Mucosa of stomach (tissue), 1 donor: Measurements from ENCODE around the gene RPS19BP1.

ENCODE experiments used
- H3K27me3 ChIP-seq: one replicate; pipeline ENCODE4 v1.7.0; 2013; ENCODE audit warnings: mild to moderate bottlenecking, low read length; ENCODE audit not compliant: control insufficient read depth, insufficient read depth
- H3K36me3 ChIP-seq: one replicate; pipeline ENCODE4 v1.7.0; 2013; ENCODE audit warnings: low read length; ENCODE audit not compliant: control insufficient read depth, insufficient read depth
- H3K4me1 ChIP-seq: one replicate; pipeline ENCODE4 v1.7.0; 2013; ENCODE audit warnings: mild to moderate bottlenecking, low read length; ENCODE audit not compliant: control insufficient read depth, insufficient read depth
- H3K4me3 ChIP-seq: one replicate; pipeline ENCODE4 v1.7.0; 2013; ENCODE audit warnings: low read length
- H3K9ac ChIP-seq: one replicate; pipeline ENCODE4 v1.7.0; 2013; ENCODE audit warnings: mild to moderate bottlenecking, low read length, moderate library complexity
- H3K9me3 ChIP-seq: one replicate; pipeline ENCODE4 v1.7.0; 2013; ENCODE audit warnings: mild to moderate bottlenecking, low read length, moderate library complexity; ENCODE audit not compliant: control insufficient read depth
- donor health status: Pancreatic carcinoma.

RPS19BP1 gene

GRCh38 chr22:39532215-39533073 lies at the start of gene RPS19BP1:
TSS of gene RPS19BP1 (minus strand) at chr22:39532748. CDS start at chr22:39532738, 10 bp downstream.
- H3K4me3 ChIP-seq = peak within 1 kb of the TSS; percentile 96
- peaks cover 16% of the 10 kb centered on the region for H3K36me3 ChIP-seq
- H3K9ac ChIP-seq = peak within 1 kb of the TSS; percentile 94
- H3K27me3 ChIP-seq = no peaks in the 10 kb centered on the region
- peaks cover 56% of the 10 kb centered on the region for H3K4me1 ChIP-seq
- H3K9me3 ChIP-seq = no peaks in the 10 kb centered on the region

- Histone ChIP-seq H3K4me3 (no peak overlapping the region), H3K9me3 (no peaks in the 10 kb centered on the region), H3K4me1 (no peaks in the 10 kb centered on the region), H3K9ac (no peak overlapping the region), H3K27me3 (peaks cover 9% of the 10 kb centered on the region), H3K36me3 (no peaks in the 10 kb centered on the region)
Measured at GRCh38 chr22:39581303-39581702, 48.8 kb upstream of the RPS19BP1 start.

- no peaks in the 10 kb centered on the region for H3K4me1 ChIP-seq
- peaks cover 9% of the 10 kb centered on the region for H3K27me3 ChIP-seq
- H3K9ac ChIP-seq = no peak overlapping the region
- H3K36me3 ChIP-seq = no peaks in the 10 kb centered on the region
- no peak overlapping the region for H3K4me3 ChIP-seq
- H3K9me3 ChIP-seq = no peaks in the 10 kb centered on the region
Measured at GRCh38 chr22:39580795-39581194, 48.2 kb upstream of the RPS19BP1 start.

GRCh38 chr22:39580006-39580441 lies 47.5 kb upstream of the RPS19BP1 start:
- Histone ChIP-seq H3K4me1 (no peaks in the 10 kb centered on the region), H3K27me3 (peaks cover 9% of the 10 kb centered on the region), H3K9me3 (no peaks in the 10 kb centered on the region)

GRCh38 chr22:39577900-39578299 lies 45.4 kb upstream of the RPS19BP1 start:
- no peak overlapping the region for H3K4me3 ChIP-seq
- H3K27me3 ChIP-seq = peaks cover 9% of the 10 kb centered on the region
- H3K9me3 ChIP-seq = no peaks in the 10 kb centered on the region
- H3K36me3 ChIP-seq = no peaks in the 10 kb centered on the region
- H3K9ac ChIP-seq = no peak overlapping the region
- no peaks in the 10 kb centered on the region for H3K4me1 ChIP-seq

More at GRCh38 chr22:39580006-39580441, 47.5 kb upstream of the RPS19BP1 start:
- H3K36me3 ChIP-seq = no peaks in the 10 kb centered on the region
- no peak overlapping the region for H3K4me3 ChIP-seq
- no peak overlapping the region for H3K9ac ChIP-seq

GRCh38 chr22:39577366-39577765 lies 44.8 kb upstream of the RPS19BP1 start:
- Histone ChIP-seq H3K9ac (no peak overlapping the region), H3K4me1 (no peaks in the 10 kb centered on the region), H3K9me3 (no peaks in the 10 kb centered on the region), H3K27me3 (peaks cover 9% of the 10 kb centered on the region), H3K4me3 (no peak overlapping the region), H3K36me3 (no peaks in the 10 kb centered on the region)

GRCh38 chr22:39576027-39576426 lies 43.5 kb upstream of the RPS19BP1 start:
- Histone ChIP-seq H3K27me3 (peaks cover 9% of the 10 kb centered on the region), H3K4me1 (no peaks in the 10 kb centered on the region), H3K4me3 (no peak overlapping the region), H3K36me3 (no peaks in the 10 kb centered on the region), H3K9ac (no peak overlapping the region), H3K9me3 (no peaks in the 10 kb centered on the region)

- no peak overlapping the region for H3K9ac ChIP-seq
- H3K27me3 ChIP-seq = peaks cover 9% of the 10 kb centered on the region
- H3K4me1 ChIP-seq = no peaks in the 10 kb centered on the region
- H3K9me3 ChIP-seq = no peaks in the 10 kb centered on the region
- no peaks in the 10 kb centered on the region for H3K36me3 ChIP-seq
- H3K4me3 ChIP-seq = no peak overlapping the region
Measured at GRCh38 chr22:39575552-39575825, 42.9 kb upstream of the RPS19BP1 start.

GRCh38 chr22:39574779-39575551 lies 42.4 kb upstream of the RPS19BP1 start:
- Histone ChIP-seq H3K36me3 (no peaks in the 10 kb centered on the region), H3K9ac (no peak overlapping the region), H3K27me3 (peaks cover 6% of the 10 kb centered on the region), H3K4me1 (no peaks in the 10 kb centered on the region), H3K9me3 (no peaks in the 10 kb centered on the region), H3K4me3 (no peak overlapping the region)

- Histone ChIP-seq H3K9me3 (no peaks in the 10 kb centered on the region), H3K4me1 (no peaks in the 10 kb centered on the region), H3K36me3 (no peaks in the 10 kb centered on the region), H3K9ac (no peak overlapping the region), H3K4me3 (no peak overlapping the region), H3K27me3 (no peaks in the 10 kb centered on the region)
Measured at GRCh38 chr22:39571538-39571937, 39.0 kb upstream of the RPS19BP1 start.

GRCh38 chr22:39570665-39571064 lies 38.1 kb upstream of the RPS19BP1 start, which contains the start of gene CACNA1I:
TSS of gene CACNA1I (plus strand) at chr22:39570753. CDS start at chr22:39570753, 0 bp downstream.
- no peak within 1 kb of the TSS for H3K9ac ChIP-seq
- no peaks in the 10 kb centered on the region for H3K4me1 ChIP-seq
- no peak within 1 kb of the TSS for H3K4me3 ChIP-seq
- no peaks in the 10 kb centered on the region for H3K36me3 ChIP-seq
- H3K9me3 ChIP-seq = no peaks in the 10 kb centered on the region
- no peaks in the 10 kb centered on the region for H3K27me3 ChIP-seq

GRCh38 chr22:39570226-39570625 lies 37.7 kb upstream of the RPS19BP1 start:
- no peaks in the 10 kb centered on the region for H3K4me1 ChIP-seq
- no peaks in the 10 kb centered on the region for H3K9me3 ChIP-seq
- no peaks in the 10 kb centered on the region for H3K27me3 ChIP-seq
- H3K4me3 ChIP-seq = no peak overlapping the region
- no peak overlapping the region for H3K9ac ChIP-seq
- H3K36me3 ChIP-seq = no peaks in the 10 kb centered on the region
